Brain microvascular endothelial cell (primary cell): ENCODE results near the gene CTRL.

Experiments used
- DNase-seq: peaks from one replicate; pipeline ENCODE4 v3.0.0-alpha.2; 2020
- H3K27ac ChIP-seq: fragments of 250-450 bp; sonication (Bioruptor Pico); 2 replicates; pipeline ENCODE4 v1.5.1; 2020; ENCODE audit warnings: mild to moderate bottlenecking, moderate library complexity
- H3K27me3 ChIP-seq: fragments of 250-450 bp; sonication (Bioruptor Pico); replicated peaks from 2 replicates; pipeline ENCODE4 v1.5.1; 2020; ENCODE audit warnings: mild to moderate bottlenecking
- H3K36me3 ChIP-seq: fragments of 250-450 bp; sonication (Bioruptor Pico); replicated peaks from 2 replicates; pipeline ENCODE4 v1.5.1; 2020; ENCODE audit warnings: mild to moderate bottlenecking
- H3K4me3 ChIP-seq: 2 replicates; pipeline ENCODE4 v1.5.1; 2011; ENCODE audit warnings: low read depth, mild to moderate bottlenecking, control low read depth, low read length, moderate library complexity
- CTCF ChIP-seq: IDR thresholded peaks from 2 replicates; pipeline ENCODE4 v1.5.1; 2011; ENCODE audit warnings: low read depth, mild to moderate bottlenecking, moderate library complexity, low read length, control low read depth, inconsistent platforms; ENCODE audit errors: missing control alignments
- in situ Hi-C: cut with HindIII; loops from 2 replicates; pipeline ENCODE4 v1.10.0; 2017; ENCODE audit warnings: low sequenced_read_pairs, low pct_ligation_motif_present

The CTRL gene

GRCh38 chr16:67888331-67888730 is 43.3 kb downstream of the CTRL start:
- H3K36me3 ChIP-seq = peaks cover 16% of the 10 kb centered on the region
- H3K27me3 ChIP-seq = no peaks in the 10 kb centered on the region
- no peak for DNase-seq
- H3K4me3 ChIP-seq = no peak overlapping the region
- in situ Hi-C loops = no loop called here
- TF ChIP-seq CTCF = no peak
- H3K27ac ChIP-seq = no peak overlapping the region

GRCh38 chr16:67886387-67886786 is 45.3 kb downstream of the CTRL start:
- Histone ChIP-seq H3K36me3 (peaks cover 35% of the 10 kb centered on the region), H3K27me3 (no peaks in the 10 kb centered on the region), H3K27ac (no peak overlapping the region), H3K4me3 (no peak overlapping the region)
- in situ Hi-C loops = no loop called here
- no peak for DNase-seq
- TF ChIP-seq CTCF = no peak

GRCh38 chr16:67885976-67886375 is 45.7 kb downstream of the CTRL start:
- no peak overlapping the region for H3K27ac ChIP-seq
- H3K4me3 ChIP-seq = no peak overlapping the region
- in situ Hi-C loops = no loop called here
- TF ChIP-seq CTCF = no peak
- H3K36me3 ChIP-seq = peaks cover 39% of the 10 kb centered on the region
- DNase-seq = no peak
- H3K27me3 ChIP-seq = no peaks in the 10 kb centered on the region

GRCh38 chr16:67885545-67885944 is 46.1 kb downstream of the CTRL start:
- in situ Hi-C loops = no loop called here
- H3K36me3 ChIP-seq = peaks cover 44% of the 10 kb centered on the region

GRCh38 chr16:67884684-67885083 is 47.0 kb downstream of the CTRL start, which contains the start of gene NRN1L:
NRN1L (plus strand) TSS chr16:67884885; CDS start chr16:67884904, 19 bp downstream.
- H3K36me3 ChIP-seq = peaks cover 52% of the 10 kb centered on the region

More at GRCh38 chr16:67885545-67885944, 46.1 kb downstream of the CTRL start:
- Histone ChIP-seq H3K27ac (no peak overlapping the region), H3K4me3 (no peak overlapping the region), H3K27me3 (no peaks in the 10 kb centered on the region)
- no peak for TF ChIP-seq CTCF
- DNase-seq = no peak

More at GRCh38 chr16:67884684-67885083, 47.0 kb downstream of the CTRL start, which contains the start of gene NRN1L:
- H3K27me3 ChIP-seq = no peaks in the 10 kb centered on the region
- peak; percentile 84 for DNase-seq
- no peak for TF ChIP-seq CTCF
- H3K4me3 ChIP-seq = no peak within 1 kb of the TSS
- no peak within 1 kb of the TSS for H3K27ac ChIP-seq
- in situ Hi-C loops = no loop called here
